Uterus (tissue), 2 donors: Measurements from ENCODE around the gene UBL7.

Source experiments
- CTCF ChIP-seq, 4 experiments: fragments of 200-600 bp in 2 of 4; fragments of 450-650 bp in 2 of 4; sonication (generic) in 2 of 4; IDR thresholded peaks; one replicate each; pipeline ENCODE4 v1.5.1; 2016 to 2019; ENCODE audit warnings: antibody characterized with exemption in 4 of 4, mild to moderate bottlenecking in 2 of 4, moderate library complexity in 1 of 4
- POLR2A ChIP-seq, 2 donors: fragments of 450-650 bp; IDR thresholded peaks; one replicate each; pipeline ENCODE4 v1.6.1; 2016; ENCODE audit warnings: antibody characterized with exemption in 2 of 2, mild to moderate bottlenecking in 1 of 2, moderate library complexity in 1 of 2

- no peak for TF ChIP-seq CTCF (IDR thresholded peaks at IDR 0.05)
- no peak for TF ChIP-seq POLR2A (IDR thresholded peaks at IDR 0.05)
These were observed 51.7 kb downstream of the UBL7 start for GRCh38 chr15:74409225-74409624.
